ENCODE measurements around the gene UPB1.
"Not testable (repeated sequence)": the region's sequence is repeated elsewhere in the genome, so short reads cannot be mapped to it uniquely, and the experiment has no call there.

The UPB1 gene

GRCh38 chr22:24485608-24486007, 9.5 kb upstream of the UPB1 start:
- DNase-seq (ENCODE audit: low read depth) = no peak
- no peak overlapping the region for H3K4me3 ChIP-seq (ENCODE audit: control insufficient read depth, low read depth, low read length)
- TF ChIP-seq, protein P1, sequence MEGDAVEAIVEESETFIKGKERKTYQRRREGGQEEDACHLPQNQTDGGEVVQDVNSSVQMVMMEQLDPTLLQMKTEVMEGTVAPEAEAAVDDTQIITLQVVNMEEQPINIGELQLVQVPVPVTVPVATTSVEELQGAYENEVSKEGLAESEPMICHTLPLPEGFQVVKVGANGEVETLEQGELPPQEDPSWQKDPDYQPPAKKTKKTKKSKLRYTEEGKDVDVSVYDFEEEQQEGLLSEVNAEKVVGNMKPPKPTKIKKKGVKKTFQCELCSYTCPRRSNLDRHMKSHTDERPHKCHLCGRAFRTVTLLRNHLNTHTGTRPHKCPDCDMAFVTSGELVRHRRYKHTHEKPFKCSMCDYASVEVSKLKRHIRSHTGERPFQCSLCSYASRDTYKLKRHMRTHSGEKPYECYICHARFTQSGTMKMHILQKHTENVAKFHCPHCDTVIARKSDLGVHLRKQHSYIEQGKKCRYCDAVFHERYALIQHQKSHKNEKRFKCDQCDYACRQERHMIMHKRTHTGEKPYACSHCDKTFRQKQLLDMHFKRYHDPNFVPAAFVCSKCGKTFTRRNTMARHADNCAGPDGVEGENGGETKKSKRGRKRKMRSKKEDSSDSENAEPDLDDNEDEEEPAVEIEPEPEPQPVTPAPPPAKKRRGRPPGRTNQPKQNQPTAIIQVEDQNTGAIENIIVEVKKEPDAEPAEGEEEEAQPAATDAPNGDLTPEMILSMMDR (conservative IDR thresholded peaks at IDR 0.05; ENCODE audit: control insufficient read depth, insufficient read depth, low read depth, low read length) = no peak

DNA sequence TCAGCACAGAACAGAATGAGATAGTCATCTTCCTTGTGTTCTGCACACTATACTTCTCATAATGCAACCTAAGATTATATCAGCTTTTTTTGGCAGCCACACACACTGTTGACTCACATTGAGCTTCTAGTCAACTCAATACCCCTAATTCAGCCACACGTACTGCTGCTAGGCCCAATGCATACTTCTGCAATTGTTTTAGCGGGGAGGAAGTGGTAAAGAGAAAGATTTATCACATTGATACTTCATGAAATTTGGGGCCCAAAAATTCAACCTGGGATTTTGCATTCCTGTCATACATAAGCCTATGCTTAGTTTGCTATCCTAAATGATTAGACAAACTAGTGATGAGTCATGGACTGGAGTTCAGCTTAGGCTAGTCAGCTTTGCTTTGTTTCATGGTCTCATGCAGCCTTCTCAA, 8.6 kb upstream of the UPB1 start:
- TF ChIP-seq, protein P1 (conservative IDR thresholded peaks at IDR 0.05; ENCODE audit: control insufficient read depth, insufficient read depth, low read depth, low read length) = no peak
- H3K4me3 ChIP-seq (ENCODE audit: control insufficient read depth, low read depth, low read length) = no peak overlapping the region
- peak; percentile 71 for DNase-seq (ENCODE audit: low read depth)

GRCh38 chr22:24489011-24489410, 6.1 kb upstream of the UPB1 start:
- DNase-seq (ENCODE audit: low read depth) = no peak
- no peak overlapping the region for H3K4me3 ChIP-seq (ENCODE audit: control insufficient read depth, low read depth, low read length)
- TF ChIP-seq, protein P1 (conservative IDR thresholded peaks at IDR 0.05; ENCODE audit: control insufficient read depth, insufficient read depth, low read depth, low read length) = no peak

DNA sequence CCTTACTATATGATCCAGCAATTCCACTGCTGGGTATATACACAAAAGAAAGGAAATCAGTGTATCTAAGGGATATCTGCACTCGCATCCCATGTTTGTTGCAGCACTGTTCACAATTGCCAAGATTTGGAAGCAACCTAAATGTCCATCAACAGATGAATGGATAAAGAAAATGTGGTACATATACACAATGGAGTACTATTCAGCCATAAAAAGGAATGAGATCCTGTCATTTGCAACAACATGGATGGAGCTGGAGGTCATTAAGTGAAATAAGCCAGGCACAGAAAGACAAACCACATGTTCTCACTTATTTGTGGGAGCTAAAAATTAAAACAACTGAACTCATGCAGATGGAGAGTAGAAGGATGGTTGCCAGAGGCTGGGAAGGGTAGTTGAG, 5.7 kb upstream of the UPB1 start:
- H3K4me3 ChIP-seq (ENCODE audit: control insufficient read depth, low read depth, low read length); DNase-seq (ENCODE audit: low read depth): not testable (repeated sequence)

- TF ChIP-seq, protein P1 (conservative IDR thresholded peaks at IDR 0.05; ENCODE audit: control insufficient read depth, insufficient read depth, low read depth, low read length) = no peak
- H3K4me3 ChIP-seq (ENCODE audit: control insufficient read depth, low read depth, low read length) = no peak overlapping the region
- DNase-seq (ENCODE audit: low read depth) = no peak
Observed at GRCh38 chr22:24492391-24492790, 2.7 kb upstream of the UPB1 start.

GRCh38 chr22:24494167-24494527, 985 bp upstream of the UPB1 start:
- no peak overlapping the region for H3K4me3 ChIP-seq (ENCODE audit: control insufficient read depth, low read depth, low read length)
- TF ChIP-seq, protein P1 (conservative IDR thresholded peaks at IDR 0.05; ENCODE audit: control insufficient read depth, insufficient read depth, low read depth, low read length) = no peak
- DNase-seq (ENCODE audit: low read depth) = no peak

GRCh38 chr22:24495365-24495675, 188 bp downstream of the UPB1 start:
- TF ChIP-seq, protein P1 (conservative IDR thresholded peaks at IDR 0.05; ENCODE audit: control insufficient read depth, insufficient read depth, low read depth, low read length) = no peak
- DNase-seq (ENCODE audit: low read depth) = no peak
- no peak overlapping the region for H3K4me3 ChIP-seq (ENCODE audit: control insufficient read depth, low read depth, low read length)
